Measurements from ENCODE around the gene CABP5. TPM values are rescaled to one million over a fixed set of nuclear protein-coding genes. Genes with fewer than 3 reads are reported as not detected.

CABP5 gene
- total and polyA plus RNA-seq, 10 of the 15 experiments (the other 5 are each of a cell fraction or from before 2014, with no cell fraction given), result not detected

- Histone ChIP-seq H3K27me3 (replicated peaks in 1 of 2; ENCODE audit: control insufficient read depth in 2 of 2, insufficient read depth in 2 of 2, low read length in 1 of 2) (no peaks in the 10 kb centered on the region), H4K20me1 (ENCODE audit: control insufficient read depth, insufficient read depth) (no peaks in the 10 kb centered on the region), H3K9ac (ENCODE audit: control insufficient read depth, insufficient read depth, low read length) (no peak overlapping the region), H3K9me3 (replicated peaks; ENCODE audit: control insufficient read depth, insufficient read depth, low read length) (no peaks in the 10 kb centered on the region; the same call in 2 of the 3 replicates), H3K4me3 (no peak overlapping the region), H3K27ac (ENCODE audit: control insufficient read depth, insufficient read depth) (no peak overlapping the region), H2AFZ (ENCODE audit: control insufficient read depth, low read depth, low read length) (no peak overlapping the region), H3K4me2 (ENCODE audit: control insufficient read depth, insufficient read depth) (no peak overlapping the region), H3K79me2 (ENCODE audit: control insufficient read depth, insufficient read depth, low read length) (no peaks in the 10 kb centered on the region), H3K36me3 (ENCODE audit: control insufficient read depth in 2 of 2, insufficient read depth in 2 of 2, low read length in 1 of 2) (no peaks in the 10 kb centered on the region), H3K4me1 (ENCODE audit: control insufficient read depth, insufficient read depth, low read length) (no peaks in the 10 kb centered on the region)
- whole genome bisulfite sequencing (ENCODE audit: insufficient coverage, insufficient replicate concordance, low lambda C conversion rate, missing lambda C conversion rate), result 31% methylated on average over 10 of the region's 10 CpGs
- ChIA-PET RAD21 (ENCODE audit: unreplicated experiment) (no interaction called here), CTCF (no interaction called here), POLR2A (no interaction called here), SMC1A (ENCODE audit: uncharacterized antibody, unreplicated experiment) (no interaction called here)
- ATAC-seq, result no peak
- no peak for DNase-seq (ENCODE audit: low read depth, low spot score)
- no peak for TF ChIP-seq RB1 (IDR thresholded peaks at IDR 0.05; ENCODE audit: borderline replicate concordance)
- no peak for TF ChIP-seq MAX (IDR thresholded peaks at IDR 0.05; ENCODE audit: low read depth, low read length)
- no peak for TF ChIP-seq CBX3 (IDR thresholded peaks at IDR 0.05; ENCODE audit: borderline replicate concordance, low read depth)
- TF ChIP-seq HDGF (IDR thresholded peaks at IDR 0.05), result no peak
- no peak for TF ChIP-seq IRF4 (IDR thresholded peaks at IDR 0.05; ENCODE audit: low read depth, low read length)
- TF ChIP-seq EZH2 (IDR thresholded peaks at IDR 0.05; ENCODE audit: borderline replicate concordance, control insufficient read depth, low read depth, low read length), result no peak
- TF ChIP-seq LARP7 (IDR thresholded peaks at IDR 0.05), result no peak
- no peak for TF ChIP-seq FOXK2 (IDR thresholded peaks at IDR 0.05)
- TF ChIP-seq STAT1 (conservative IDR thresholded peaks at IDR 0.05), result no peak
- no peak for TF ChIP-seq RUNX3 (IDR thresholded peaks at IDR 0.05; ENCODE audit: low read length)
- TF ChIP-seq HSF1 (IDR thresholded peaks at IDR 0.05; ENCODE audit: low read depth, low read length), result no peak
- intact Hi-C loops (cut with micrococcal nuclease; ENCODE audit: unreplicated experiment), result no loop called here
- no peak for FAIRE-seq
- in situ Hi-C loops (cut with MboI), result no loop called here
- no TSS peak for BruUV-seq (replicated peaks)
These were observed 7.6 kb upstream of the CABP5 start for GRCh38 chr19:48051335-48052033.

Measured in GM12878 (cell line).